ENCODE measurements around the gene F13A1.

Gene F13A1

GRCh38 chr6:6243846-6244245 lies 76.6 kb downstream of the F13A1 start:
- no peak for DNase-seq (ENCODE audit: low spot score)
- no peak for TF ChIP-seq CTCF (IDR thresholded peaks at IDR 0.05; ENCODE audit: extremely low read depth, insufficient read depth, missing control alignments)
- in situ Hi-C loops (cut with MboI; ENCODE audit: low pct_unique_long_range_greater_than_20kb, low sequenced_read_pairs, unreplicated experiment), result no loop called here

GRCh38 chr6:6239598-6240581 lies 80.6 kb downstream of the F13A1 start:
- no peak for TF ChIP-seq CTCF (IDR thresholded peaks at IDR 0.05; ENCODE audit: extremely low read depth, insufficient read depth, missing control alignments)
- DNase-seq (ENCODE audit: low spot score), result no peak
- in situ Hi-C loops (cut with MboI; ENCODE audit: low pct_unique_long_range_greater_than_20kb, low sequenced_read_pairs, unreplicated experiment), result no loop called here

GRCh38 chr6:6236730-6237469 lies 83.6 kb downstream of the F13A1 start:
- in situ Hi-C loops (cut with MboI; ENCODE audit: low pct_unique_long_range_greater_than_20kb, low sequenced_read_pairs, unreplicated experiment), result no loop called here
- no peak for DNase-seq (ENCODE audit: low spot score)
- no peak for TF ChIP-seq CTCF (IDR thresholded peaks at IDR 0.05; ENCODE audit: extremely low read depth, insufficient read depth, missing control alignments)

- no peak for DNase-seq (ENCODE audit: low spot score)
- in situ Hi-C loops (cut with MboI; ENCODE audit: low pct_unique_long_range_greater_than_20kb, low sequenced_read_pairs, unreplicated experiment), result no loop called here
- no peak for TF ChIP-seq CTCF (IDR thresholded peaks at IDR 0.05; ENCODE audit: extremely low read depth, insufficient read depth, missing control alignments)
These were observed 84.7 kb downstream of the F13A1 start for GRCh38 chr6:6235786-6236185.

GRCh38 chr6:6234963-6235362 lies 85.5 kb downstream of the F13A1 start:
- DNase-seq (ENCODE audit: low spot score), result no peak
- no peak for TF ChIP-seq CTCF (IDR thresholded peaks at IDR 0.05; ENCODE audit: extremely low read depth, insufficient read depth, missing control alignments)
- in situ Hi-C loops (cut with MboI; ENCODE audit: low pct_unique_long_range_greater_than_20kb, low sequenced_read_pairs, unreplicated experiment), result no loop called here

GRCh38 chr6:6230286-6230685 lies 90.2 kb downstream of the F13A1 start:
- TF ChIP-seq CTCF (IDR thresholded peaks at IDR 0.05; ENCODE audit: extremely low read depth, insufficient read depth, missing control alignments), result no peak
- no peak for DNase-seq (ENCODE audit: low spot score)

More at GRCh38 chr6:6230286-6230685, 90.2 kb downstream of the F13A1 start:
- in situ Hi-C loops (cut with MboI; ENCODE audit: low pct_unique_long_range_greater_than_20kb, low sequenced_read_pairs, unreplicated experiment), result no loop called here

Measured in GM13977 (cell line).